Activated gamma-delta T cell treated with anti-CD3 and anti-CD28 coated beads, Interleukin-2, amount 50 U/mL, for 16 hours (primary cell): Measurements from ENCODE around the gene CLIP1.

Source experiments
- DNase-seq: peaks from one replicate; pipeline ENCODE4 v3.0.0-alpha.2; 2020; ENCODE audit warnings: low read depth

The CLIP1 gene

GRCh38 chr12:122245553-122245952 lies 176.9 kb downstream of the CLIP1 start:
- DNase-seq = no peak

DNA sequence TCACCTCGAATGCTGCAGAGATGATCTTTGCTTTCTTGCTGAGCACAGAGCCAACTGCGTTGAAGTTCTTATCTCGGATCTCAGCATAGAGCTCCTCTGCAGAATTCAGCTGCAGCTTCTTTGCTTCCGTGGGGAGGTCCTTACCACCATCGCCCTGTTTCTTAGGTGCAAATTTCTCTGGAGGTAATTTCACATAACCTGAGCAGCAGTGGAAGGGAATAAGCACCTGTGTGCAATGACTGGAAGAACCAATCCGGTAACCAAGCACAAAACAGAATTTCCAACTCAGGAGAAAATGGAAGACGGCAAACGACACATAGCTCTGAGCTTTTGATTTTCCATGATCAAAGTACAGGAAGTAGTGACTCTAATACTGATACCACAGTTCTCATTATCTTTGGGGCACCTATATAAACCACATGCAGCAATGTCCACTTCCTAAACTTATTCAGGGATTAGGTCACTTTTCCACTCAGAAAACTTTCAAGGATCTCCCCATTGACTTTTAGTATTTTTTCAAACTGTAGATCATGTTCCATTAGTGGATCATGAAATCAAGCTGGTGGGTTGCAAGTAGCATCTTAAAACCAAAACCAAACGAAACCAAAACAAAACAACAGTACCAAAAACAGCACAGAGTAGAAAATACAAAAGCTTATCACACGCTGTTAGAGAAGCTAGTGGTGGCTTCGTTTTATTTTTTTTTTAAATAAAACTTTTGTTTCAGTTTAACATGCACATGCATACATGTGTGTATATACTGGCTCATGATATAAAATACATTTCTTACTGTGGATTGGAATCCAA lies 177.7 kb downstream of the CLIP1 start:
- DNase-seq = no peak

DNA sequence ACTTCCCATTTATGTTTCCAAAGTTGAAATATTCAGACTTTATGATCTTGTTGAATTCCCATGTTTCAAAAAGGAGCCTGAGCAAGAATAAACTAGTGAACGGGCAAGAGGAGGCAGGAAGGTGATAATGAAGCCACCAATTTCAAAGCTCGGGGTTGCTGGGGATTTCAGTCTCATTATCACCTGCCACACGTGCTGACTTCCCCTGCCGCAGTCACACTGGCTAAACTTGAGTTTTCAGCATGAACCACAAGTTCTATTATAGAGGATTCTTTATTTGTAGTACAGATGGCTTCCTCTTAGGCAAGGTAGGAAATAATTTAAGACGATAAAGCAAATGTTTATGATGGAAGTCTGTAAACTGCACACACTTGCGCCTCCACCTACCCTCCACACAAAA lies 178.5 kb downstream of the CLIP1 start:
- no peak for DNase-seq

- no peak for DNase-seq
These were observed 183.6 kb downstream of the CLIP1 start for GRCh38 chr12:122238861-122239260.

DNA sequence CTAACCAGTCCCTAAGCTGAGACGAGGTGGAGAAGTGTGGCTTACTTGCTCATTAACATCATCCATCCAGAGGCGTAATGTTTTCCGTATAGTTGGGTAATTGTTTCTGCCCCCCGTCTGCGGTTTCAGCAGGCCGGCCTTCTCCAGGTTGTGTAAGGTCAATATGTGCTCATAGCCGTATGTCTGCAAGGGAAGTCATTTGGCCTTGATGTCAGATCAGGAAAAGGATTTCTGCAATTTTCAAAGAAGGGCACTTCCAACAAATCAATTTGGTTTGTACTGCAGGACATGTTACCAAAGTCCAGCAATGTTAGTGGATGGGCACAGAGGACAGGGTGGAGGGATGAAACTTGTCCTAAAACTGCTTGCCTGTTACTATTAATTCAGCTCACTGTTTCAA lies 186.7 kb downstream of the CLIP1 start:
- DNase-seq = no peak

- DNase-seq = no peak
These were observed 189.8 kb downstream of the CLIP1 start for GRCh38 chr12:122232691-122233090.

DNA sequence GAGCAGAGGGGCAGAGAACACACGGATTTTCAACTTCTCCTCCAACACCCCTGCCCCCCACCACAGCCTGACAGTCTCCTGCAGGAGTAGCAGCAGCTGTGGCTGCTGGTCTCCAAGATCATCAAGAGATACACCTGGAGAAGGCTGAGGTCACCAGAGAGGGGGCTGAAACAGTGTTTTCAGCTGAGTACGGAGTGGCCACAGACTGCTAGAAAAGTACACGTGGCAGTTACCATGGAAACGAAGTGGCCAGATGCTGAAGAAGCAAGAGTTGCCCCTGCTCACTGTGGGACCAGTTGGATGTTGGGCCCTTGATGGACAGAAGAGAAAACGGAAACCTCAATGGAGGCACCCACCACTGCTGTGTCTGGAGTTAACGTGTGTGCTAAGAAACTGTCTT lies 191.7 kb downstream of the CLIP1 start:
- no peak for DNase-seq

GRCh38 chr12:122228092-122228491 lies 194.4 kb downstream of the CLIP1 start:
- no peak for DNase-seq

- peak; percentile 61 for DNase-seq
These were observed 195.1 kb downstream of the CLIP1 start for GRCh38 chr12:122227341-122227740.

DNA sequence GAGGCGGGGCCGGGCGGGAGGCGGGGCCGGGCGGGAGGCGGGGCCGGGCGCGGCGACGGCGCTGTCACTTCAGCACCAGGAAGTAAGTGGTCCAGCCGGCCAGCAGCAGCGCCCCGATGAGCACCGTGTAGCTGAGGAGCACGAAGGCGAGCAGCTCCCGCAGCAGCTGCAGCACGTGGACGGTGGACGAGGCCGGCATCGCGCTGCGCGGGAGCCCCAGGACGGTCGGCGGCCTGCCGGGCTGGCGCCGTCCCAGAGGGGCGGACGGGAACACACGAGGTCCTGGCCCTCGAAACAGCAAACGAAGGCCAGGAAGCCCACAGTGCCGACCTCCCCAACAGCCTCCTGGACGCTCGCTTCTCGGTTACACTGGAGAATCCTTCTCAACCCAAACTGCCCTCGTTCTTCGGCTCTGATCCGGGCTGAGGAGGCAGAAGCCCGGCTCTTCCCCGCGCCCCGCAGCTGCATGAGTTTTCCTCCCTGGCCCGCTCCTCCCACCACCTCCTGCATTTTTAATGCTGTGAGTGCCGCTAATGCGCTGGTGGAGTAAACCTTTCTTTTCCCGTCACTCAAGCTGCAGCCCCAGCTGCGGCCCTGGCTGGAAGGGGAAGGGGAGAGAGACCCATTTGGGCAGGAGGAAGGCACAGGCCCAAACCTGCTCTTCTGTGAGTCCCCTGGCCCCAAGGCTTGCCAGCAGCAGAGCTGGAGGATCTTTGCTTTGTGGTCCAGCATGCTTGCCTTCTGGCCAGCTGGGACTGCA lies 195.9 kb downstream of the CLIP1 start:
- DNase-seq = no peak

DNA sequence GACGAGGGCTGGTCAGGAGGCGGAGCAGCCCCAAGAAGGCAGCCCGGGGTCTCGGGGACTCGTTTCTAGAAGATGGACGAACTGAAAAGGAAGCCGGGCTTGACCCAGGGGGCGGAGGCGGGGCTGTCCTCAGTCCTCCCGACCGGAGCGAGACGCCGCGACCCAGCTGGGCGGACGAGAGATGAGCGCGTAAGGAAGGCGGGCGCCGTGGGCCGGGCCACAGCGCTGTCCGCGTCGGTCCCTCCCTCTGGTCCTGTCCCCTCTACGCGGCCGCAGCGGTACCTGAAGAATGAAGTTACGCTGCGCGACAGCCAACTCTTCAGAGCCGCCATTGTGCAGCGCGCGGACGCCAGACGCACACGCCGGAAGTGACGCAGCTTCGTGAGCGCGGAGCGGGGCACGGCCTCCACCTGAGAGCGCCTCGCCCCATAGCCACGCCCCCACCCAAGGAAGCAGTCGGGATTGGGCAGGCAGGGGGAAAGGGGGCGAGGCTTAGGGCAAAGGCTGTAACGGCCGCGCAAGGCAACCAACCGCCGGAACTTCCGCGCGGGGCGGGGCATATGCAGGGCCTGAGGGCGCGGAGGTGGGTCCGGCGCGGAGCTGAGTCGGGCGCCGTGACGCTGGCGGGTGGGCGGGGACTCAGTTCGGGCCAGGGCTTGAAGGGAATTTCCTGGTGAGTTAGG lies 196.6 kb downstream of the CLIP1 start, which contains the start of gene DIABLO:
Gene DIABLO (minus strand): TSS at position 370 of the 683 bp plus-strand sequence. CDS start 38 bp downstream, at position 332.
- DNase-seq = peak; percentile 100
